ENCODE measurements around the gene AP3M1.
"Not testable (repeated sequence)": the region's sequence is repeated elsewhere in the genome, so short reads cannot be mapped to it uniquely, and the experiment has no call there.

AP3M1 gene

GRCh38 chr10:74160013-74160412 is 9.4 kb upstream of the AP3M1 start:
- DNase-seq: no peak

GRCh38 chr10:74156919-74157289 is 6.3 kb upstream of the AP3M1 start:
- no peak for DNase-seq

DNA sequence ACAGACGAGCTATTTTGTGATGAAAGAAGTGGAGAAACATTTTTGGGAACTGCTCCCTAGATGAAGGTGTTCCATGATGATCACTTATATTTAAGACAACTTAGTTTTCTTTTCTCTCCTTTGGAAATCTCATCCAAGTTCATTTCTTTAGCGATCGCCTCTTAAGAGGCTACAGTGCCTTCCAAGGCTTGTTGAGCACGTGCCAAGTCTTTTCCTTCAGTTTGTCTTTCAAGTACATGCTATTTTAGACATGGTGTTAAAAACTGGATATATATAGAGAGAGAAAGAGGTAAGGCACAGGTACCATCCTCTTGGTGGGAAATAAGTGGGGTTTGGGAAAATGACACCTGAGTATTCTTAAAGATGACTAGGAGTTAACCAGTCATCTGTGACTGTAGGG is 3.0 kb upstream of the AP3M1 start:
- DNase-seq: no peak

- no peak for DNase-seq
Observed at GRCh38 chr10:74153123-74153522, 2.5 kb upstream of the AP3M1 start.

- DNase-seq: no peak
Observed at GRCh38 chr10:74151879-74152722, 1.5 kb upstream of the AP3M1 start.

GRCh38 chr10:74150990-74151878 is 606 bp upstream of the AP3M1 start, which contains the start of gene ADK:
ADK (plus strand) TSS chr10:74151221; CDS start chr10:74151279, 58 bp downstream.
- DNase-seq: peak; percentile 99

- not testable (repeated sequence) for DNase-seq
Observed at GRCh38 chr10:74146980-74147379, 3.6 kb downstream of the AP3M1 start.

GRCh38 chr10:74145133-74145532 is 5.5 kb downstream of the AP3M1 start:
- DNase-seq: no peak

DNA sequence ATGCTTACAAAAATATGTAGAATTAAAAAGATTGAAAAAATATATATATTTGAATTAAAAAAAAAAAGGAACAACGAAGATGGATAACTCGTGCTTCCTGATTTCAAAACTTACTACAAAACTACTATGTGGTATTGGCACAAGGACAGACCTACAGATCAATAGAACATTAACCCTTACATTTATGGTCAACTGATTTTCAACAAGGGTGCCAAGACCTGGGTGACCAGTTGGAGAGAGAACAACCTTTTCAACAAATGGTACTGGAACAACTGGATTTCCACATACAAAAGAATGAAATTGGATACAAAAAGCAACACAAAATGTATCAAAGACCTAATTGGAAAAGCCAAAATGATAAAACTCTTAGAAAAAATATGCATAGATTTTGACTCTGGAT is 10.1 kb downstream of the AP3M1 start:
- no peak for DNase-seq

- DNase-seq: no peak
Observed at GRCh38 chr10:74139981-74140380, 10.6 kb downstream of the AP3M1 start.

DNA sequence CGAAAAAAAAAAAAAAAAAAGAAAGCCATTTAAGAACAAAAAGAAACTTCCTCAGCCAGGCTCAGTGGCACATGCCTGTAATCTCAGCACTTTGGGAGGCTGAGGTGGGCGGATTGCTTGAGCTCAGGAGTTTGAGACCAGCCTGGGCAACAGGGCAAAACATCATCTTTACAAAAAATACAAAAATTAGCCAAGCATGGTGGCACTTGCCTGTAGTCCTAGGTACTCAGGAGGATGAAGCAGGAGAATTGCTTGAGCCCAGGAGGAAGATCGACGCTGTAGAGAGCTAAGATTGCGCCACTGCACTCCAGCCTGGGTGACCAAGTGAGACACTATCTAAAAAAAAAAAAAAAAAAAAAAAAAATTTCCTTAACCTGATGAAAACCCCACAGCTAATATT is 12.0 kb downstream of the AP3M1 start:
- not testable (repeated sequence) for DNase-seq

DNA sequence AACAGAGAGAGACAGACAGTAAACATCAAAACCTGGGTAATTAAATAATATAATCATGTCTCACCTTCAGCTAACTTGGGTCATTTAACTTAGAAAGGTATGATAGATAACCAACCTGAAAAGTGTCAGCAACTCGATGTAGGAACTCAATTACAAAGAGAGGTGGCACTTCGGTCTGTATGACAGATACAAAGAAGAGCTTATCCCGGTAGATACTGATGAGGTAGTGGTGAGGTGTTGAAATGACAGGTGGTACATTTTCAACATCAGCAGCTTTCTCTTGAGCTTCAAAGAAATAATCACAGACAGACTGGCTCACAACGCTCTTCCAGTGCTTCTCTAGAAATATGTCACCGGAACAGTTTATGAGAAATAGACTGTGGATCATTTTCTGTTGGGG is 12.6 kb downstream of the AP3M1 start:
- DNase-seq: no peak

- no peak for DNase-seq
Observed at GRCh38 chr10:74135452-74135851, 15.2 kb downstream of the AP3M1 start.

DNA sequence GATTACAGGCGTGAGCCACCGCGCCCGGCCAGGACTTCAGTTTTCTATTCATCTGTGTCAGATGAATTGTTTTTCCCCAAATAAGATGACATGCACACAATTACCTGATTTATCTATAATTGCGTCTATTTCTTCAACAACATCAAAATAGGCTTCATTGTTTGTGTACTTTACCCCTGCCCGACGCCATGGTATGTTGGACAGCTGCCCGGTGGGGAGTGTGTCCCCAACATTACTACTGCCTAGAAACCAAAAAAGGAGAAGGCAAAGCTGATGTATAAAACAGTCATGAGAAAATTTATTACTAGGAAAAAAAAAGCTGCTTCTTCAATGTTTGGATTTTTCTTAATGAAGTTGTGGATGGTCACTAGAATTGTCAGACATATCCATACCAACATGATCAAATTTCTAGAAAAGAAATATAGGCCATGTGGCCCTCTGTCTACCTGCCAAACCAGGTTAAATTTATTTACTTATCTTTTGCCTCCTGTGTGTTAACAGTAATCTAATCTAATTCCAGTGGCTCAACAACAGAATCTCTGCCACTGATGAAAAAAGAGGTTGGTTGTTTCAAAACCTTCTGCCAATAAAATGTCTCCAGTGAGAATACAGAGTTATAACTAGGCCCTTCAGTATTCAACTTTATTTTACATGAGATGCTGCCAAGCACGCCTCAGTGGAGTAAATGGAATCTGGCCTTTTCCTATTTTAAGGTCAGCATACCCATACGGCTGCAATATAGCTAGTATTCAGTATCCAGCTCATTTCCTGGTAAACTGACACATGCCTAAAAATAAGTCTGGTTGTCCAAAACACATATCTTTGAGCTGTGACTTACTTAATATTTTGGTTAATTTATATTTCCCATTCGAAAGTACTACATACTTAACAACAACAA is 16.5 kb downstream of the AP3M1 start:
- DNase-seq: no peak

DNA sequence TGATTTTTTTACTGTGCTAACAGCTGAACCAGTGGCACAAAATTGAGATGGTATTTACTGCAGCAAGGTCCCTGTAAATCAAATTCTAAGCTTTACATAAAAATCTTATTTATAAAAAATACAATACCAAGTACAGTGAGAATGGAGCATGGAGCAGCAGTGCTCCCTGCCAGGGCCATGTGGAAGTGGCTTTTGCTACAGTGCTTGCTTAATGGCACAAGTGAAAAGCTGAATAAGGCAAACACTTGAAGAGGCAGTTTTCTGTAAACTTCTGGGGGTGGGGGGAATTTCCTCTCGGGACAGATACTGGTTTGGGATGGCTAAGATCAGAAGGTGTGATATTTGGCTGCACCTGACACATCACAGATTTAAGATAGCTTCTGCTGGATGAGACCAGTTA is 27.5 kb downstream of the AP3M1 start:
- DNase-seq: no peak

GRCh38 chr10:74122060-74122459 is 28.6 kb downstream of the AP3M1 start:
- no peak for DNase-seq

DNA sequence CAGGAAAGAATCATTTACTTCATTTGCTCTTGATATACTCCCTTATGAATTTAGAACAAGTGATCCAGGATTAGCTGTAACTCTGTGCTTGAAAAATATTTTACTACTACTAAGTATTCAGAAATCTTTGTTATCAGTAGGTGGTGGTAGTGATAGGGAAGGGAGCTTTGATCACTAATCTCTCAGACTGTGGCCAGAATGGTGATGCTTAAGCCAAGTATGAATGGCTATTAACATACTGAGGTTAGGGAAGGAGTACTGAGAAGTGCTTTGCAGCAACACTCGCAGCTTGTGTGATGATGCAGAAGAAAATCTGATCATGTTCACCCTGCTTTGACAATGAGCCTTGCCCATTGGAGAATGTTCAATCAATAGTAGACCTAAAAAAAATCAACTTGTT is 29.3 kb downstream of the AP3M1 start:
- DNase-seq: no peak

GRCh38 chr10:74120911-74121310 is 29.7 kb downstream of the AP3M1 start:
- DNase-seq: no peak

DNA sequence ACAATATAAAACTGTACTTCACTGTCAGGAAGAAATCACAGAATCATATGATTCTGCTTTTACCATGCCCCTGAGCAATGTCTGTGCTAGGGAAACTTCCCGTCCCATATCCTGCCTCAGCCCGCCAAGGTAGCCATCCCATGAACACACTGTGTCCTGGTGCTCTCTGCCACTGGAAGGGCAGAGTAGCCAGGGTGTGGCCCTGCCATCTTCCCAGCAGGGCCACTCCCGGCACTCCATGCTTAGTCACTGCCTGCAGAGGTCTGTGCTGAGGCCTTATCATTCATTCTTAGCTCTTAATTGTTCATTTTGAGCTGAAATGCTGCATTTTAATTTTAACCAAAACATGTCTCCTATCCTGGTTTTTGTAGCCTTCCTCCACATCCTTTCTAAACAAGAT is 31.8 kb downstream of the AP3M1 start:
- no peak for DNase-seq

- DNase-seq: no peak
Observed at GRCh38 chr10:74117738-74118137, 32.9 kb downstream of the AP3M1 start.

DNA sequence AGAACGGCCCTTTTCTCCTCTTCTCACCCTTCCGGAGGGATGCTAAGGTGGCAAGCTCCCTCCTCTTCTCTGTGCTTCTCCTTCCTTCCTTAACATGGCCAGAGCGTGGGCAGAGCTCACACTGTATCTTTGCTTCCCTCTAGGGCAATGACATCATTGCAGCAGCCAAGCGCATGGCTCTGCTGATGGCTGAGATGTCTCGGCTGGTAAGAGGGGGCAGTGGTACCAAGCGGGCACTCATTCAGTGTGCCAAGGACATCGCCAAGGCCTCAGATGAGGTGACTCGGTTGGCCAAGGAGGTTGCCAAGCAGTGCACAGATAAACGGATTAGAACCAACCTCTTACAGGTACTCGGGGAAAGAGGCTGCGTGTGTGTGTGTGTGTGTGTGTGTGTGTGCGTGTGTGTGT is 36.6 kb downstream of the AP3M1 start:
- no peak for DNase-seq

DNA sequence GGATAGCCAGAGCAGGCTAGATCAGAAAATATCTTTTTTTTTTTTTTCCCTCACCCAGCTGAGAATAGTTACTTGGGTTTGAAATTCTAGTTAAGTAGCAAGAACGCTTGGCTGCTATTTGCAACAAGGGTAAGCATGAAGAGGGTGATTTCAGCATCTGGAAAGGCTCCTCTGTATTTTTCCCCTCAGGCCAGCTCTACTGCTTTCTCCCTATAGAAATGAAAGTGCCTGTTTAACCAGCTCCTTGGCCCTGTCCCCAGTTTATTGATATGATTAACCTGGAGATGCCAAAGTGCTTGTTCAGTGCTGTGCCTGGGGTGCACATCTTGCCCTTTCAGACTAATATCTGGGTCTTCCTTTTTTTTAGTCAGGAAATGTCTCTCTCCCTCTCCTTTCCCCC is 37.1 kb downstream of the AP3M1 start:
- DNase-seq: no peak

DNA sequence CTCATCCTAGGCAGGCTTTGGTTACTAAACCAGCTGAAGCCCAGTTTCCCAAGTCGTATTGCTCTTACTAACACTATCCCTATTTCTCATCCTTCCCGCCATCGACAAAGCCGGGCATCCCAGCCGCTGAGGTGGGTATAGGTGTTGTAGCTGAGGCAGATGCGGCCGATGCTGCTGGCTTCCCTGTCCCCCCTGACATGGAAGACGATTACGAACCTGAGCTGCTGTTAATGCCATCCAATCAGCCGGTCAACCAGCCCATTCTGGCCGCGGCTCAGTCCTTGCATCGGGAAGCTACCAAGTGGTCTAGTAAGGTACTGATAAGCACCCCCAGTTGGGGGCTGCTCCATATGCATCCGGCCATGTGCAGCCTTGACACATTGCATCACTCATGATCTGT is 38.8 kb downstream of the AP3M1 start:
- no peak for DNase-seq

Data from activated CD4-positive, CD25-positive, alpha-beta regulatory T cell treated with anti-CD3 and anti-CD28 coated beads, Interleukin-2, amount 50 U/mL, for 72 hours (primary cell).